LNCaP clone FGC (cell line): ENCODE data around the gene HOXA1.

Experiments
- DNase-seq: peaks from one replicate; pipeline ENCODE4 v3.0.0-alpha.2; 2011; ENCODE audit warnings: low read depth
- H3K4me3 ChIP-seq: 2 replicates; pipeline ENCODE4 v1.5.1; 2011; ENCODE audit warnings: mild to moderate bottlenecking, low read depth, low read length, control low read depth
- TF ChIP-seq, protein P1 (sequence below): IDR thresholded peaks from 2 replicates; pipeline ENCODE4 v1.5.1; 2012; ENCODE audit warnings: mild to moderate bottlenecking; ENCODE audit not compliant: control insufficient read depth, insufficient read depth; ENCODE audit errors: extremely low read depth

The HOXA1 gene

DNA sequence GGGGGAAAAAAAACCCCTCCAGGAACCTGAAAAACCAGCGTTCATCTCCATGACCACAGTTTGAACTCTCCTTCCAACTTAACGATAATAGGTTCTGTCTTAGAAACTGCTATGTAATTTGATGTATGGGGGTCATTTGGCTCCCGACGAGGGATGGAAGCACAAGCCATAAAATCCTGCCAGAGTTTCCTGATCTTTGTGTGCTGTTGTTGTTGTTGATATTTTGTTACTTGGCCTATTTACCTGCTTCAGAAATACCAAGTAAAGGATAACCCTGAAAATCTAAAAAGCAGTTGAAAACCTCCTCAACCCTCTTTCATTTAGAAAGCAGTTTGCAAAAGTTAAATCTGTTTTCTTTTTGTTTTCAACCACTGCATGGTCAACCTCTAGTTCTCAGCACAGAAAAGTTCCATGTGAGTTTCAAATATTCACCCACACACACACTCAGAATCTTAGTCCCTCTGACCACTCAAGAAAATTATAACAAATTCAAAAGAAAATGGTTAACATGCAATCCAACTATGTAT lies 16.0 kb upstream of the HOXA1 start:
- H3K4me3 ChIP-seq = no peak overlapping the region
- TF ChIP-seq, protein P1, sequence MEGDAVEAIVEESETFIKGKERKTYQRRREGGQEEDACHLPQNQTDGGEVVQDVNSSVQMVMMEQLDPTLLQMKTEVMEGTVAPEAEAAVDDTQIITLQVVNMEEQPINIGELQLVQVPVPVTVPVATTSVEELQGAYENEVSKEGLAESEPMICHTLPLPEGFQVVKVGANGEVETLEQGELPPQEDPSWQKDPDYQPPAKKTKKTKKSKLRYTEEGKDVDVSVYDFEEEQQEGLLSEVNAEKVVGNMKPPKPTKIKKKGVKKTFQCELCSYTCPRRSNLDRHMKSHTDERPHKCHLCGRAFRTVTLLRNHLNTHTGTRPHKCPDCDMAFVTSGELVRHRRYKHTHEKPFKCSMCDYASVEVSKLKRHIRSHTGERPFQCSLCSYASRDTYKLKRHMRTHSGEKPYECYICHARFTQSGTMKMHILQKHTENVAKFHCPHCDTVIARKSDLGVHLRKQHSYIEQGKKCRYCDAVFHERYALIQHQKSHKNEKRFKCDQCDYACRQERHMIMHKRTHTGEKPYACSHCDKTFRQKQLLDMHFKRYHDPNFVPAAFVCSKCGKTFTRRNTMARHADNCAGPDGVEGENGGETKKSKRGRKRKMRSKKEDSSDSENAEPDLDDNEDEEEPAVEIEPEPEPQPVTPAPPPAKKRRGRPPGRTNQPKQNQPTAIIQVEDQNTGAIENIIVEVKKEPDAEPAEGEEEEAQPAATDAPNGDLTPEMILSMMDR = no peak
- no peak for DNase-seq

DNA sequence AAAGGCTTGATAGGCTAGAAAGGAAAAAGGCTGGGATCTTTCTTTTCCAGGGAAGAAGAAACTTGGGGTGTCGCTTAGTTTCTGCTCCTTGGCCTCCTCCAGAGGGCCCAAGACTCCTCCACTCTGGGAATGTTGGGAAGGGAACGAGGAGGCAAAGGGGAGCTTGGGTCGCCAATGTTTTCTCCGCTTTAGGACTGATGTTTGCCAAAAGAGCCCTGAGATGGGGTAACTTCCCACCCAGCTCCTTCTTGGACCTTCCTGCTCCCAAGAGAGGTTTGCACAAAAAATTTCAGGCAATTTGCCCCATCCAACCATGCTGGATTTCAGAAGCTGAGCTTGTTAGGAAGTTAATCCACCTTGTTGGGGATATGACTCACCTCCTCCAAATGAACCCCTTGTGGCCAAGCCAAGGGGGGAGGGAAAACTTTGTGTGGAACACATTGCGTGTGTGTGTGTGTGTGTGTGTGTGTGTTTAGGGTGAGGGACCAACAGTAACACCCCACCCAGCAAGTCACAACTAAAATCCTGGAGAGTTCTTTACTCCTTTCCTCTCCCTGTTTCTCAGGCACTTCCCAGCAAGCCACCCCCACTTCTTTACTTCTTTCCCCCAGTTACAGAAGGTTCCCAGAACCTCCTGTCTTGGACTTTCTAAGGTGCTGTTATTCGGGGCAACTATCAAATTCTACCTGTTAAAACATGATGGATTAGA lies 15.4 kb upstream of the HOXA1 start:
- TF ChIP-seq, protein P1 = no peak
- DNase-seq = no peak
- H3K4me3 ChIP-seq = peak overlapping the region; percentile 23; the same call in 1 of the 2 replicates

DNA sequence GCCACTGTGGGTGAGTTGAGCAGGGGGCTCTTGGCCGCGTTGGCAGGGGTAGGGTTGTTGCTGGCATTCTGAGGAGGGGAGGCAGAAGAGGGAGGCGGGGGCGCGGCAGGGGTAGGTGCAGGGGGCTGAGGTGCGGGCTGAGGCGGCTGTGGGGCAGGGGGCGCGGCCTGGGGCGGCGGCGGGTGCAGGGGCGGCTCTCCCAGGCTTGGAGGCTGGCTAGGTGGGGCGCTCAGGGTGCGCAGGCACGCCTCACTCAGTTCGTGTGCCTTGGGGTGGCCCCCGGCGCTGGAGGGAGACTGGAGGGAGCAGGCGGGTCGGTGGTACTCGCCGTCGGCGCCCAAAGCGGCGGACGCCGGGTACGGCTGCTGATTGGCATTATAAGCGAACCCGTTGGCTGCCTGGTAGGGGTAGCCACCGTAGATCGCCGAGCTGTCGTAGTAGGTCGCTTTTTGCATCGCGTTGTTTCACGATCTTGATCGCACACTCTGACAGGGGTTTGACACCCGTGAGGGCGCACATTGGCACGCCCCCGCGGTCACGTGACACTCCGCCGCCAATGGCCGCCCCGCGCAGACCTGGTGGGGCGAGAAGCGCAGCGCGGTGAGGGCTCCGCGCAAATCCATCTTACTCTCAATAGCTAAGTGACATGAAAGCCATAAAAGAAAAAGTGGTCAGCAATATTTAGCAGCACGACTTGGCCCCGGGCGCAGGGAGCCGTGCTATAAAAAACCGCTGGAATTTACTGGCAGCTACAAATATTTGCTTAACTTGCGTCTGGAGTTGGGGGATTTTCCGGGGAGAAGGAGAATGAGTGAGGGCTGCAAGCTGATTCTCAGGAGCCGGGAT lies 14.6 kb upstream of the HOXA1 start:
- no peak for DNase-seq
- TF ChIP-seq, protein P1 = no peak
- H3K4me3 ChIP-seq = peak overlapping the region; percentile 23; the same call in 1 of the 2 replicates

DNA sequence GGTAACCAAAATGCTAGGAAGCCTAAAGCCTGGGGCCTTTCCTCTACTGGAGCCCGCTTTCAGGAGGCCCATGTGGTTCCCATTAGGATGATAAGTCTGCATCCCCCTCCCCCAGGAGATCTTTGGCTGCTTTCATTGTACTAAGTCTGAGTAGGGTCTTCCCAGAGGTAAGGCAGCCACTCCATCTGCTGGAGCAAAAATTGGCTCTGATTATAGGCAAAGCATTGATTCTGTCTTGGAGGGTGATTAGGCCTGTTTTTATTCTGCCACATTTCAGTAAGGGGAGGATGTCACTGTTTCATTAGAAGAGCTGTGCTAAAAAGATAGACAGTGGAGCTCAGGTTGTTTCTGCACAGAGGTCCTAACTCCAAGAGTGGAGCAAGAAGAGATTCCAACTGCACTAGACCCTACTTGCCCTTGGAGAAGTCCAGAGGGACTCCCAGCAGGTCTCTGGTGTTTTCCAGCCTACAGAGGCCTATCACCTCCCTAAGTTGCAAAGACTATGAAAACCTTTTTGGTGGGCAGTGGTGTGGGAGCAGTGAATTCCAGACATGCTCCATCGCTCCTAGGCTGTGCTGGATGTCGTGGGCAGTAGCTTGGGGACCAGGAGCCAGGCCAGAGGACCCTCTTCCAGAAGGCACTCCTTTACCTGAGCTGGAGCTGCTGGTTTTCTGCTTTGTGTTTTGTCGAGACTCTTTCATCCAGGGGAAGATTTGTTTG lies 13.8 kb upstream of the HOXA1 start:
- TF ChIP-seq, protein P1 = no peak
- no peak for DNase-seq
- no peak overlapping the region for H3K4me3 ChIP-seq

DNA sequence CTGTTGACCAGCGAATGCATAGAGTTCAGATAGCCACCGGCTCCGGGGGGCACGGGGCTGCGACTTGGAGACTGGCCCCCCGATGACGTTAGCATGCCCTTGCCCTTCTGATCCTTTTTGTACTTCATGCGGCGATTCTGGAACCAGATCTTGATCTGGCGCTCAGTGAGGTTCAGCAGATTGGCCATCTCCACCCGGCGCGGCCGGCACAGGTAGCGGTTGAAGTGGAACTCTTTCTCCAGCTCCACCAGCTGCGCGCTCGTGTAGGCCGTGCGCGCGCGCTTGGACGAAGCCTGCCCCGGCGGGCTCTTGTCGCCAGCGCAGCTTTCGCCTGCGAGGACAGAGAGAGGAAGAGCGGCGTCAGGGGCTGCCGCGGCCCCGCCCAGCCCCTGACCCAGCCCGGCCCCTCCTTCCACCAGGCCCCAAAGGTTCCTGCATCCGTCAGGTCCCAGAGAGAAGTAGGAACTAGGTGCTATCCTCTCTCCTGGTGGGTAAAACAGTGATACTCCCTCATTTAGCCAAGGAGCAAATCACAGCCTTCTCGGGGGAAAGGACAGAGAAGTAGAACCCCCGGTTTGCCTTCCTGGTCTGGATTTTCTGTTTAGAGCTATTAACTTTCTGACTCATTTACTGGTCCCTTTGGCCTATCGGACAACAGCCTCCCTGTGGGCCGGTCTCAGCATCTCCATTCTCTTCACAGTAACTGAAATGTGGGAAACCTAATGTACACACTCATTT lies 12.8 kb upstream of the HOXA1 start:
- no peak overlapping the region for H3K4me3 ChIP-seq
- DNase-seq = no peak

More for the DNA sequence above, 12.8 kb upstream of the HOXA1 start:
- TF ChIP-seq, protein P1 = no peak
